SU-DHL-6 (cell line): ENCODE data around the gene SYT5.

Source experiments
- CTCF ChIP-seq: fragments of 200-600 bp; sonication (generic); IDR thresholded peaks from one replicate; pipeline ENCODE4 v1.5.1; 2017; ENCODE audit warnings: antibody characterized with exemption, mild to moderate bottlenecking, low read length, moderate library complexity; ENCODE audit not compliant: insufficient read depth, poor library complexity, severe bottlenecking
- EZH2phosphoT487 ChIP-seq: fragments of 200-600 bp; sonication (generic), shearing (Covaris generic); conservative IDR thresholded peaks from 2 replicates; pipeline ENCODE4 v1.6.1; 2018; ENCODE audit warnings: mild to moderate bottlenecking, antibody characterized with exemption, low read length, moderate library complexity, mixed read lengths

- TF ChIP-seq CTCF = no peak
- TF ChIP-seq EZH2phosphoT487 = no peak
Observed at GRCh38 chr19:55171440-55171839, 8.6 kb downstream of the SYT5 start.
